Activated T-helper 1 cell treated with anti-CD3 and anti-CD28 coated beads, Interleukin-12 subunit alpha, Interleukin-12 subunit beta, Interleukin-2, Interleukin-4 antibody, amounts not matched to agents 30 ng/mL and 10 ng/mL and 1 ng/mL, durations not matched to agents 14 hours and 24 hours and 36 hours (primary cell): Measurements from ENCODE around the gene SHROOM3. TPM values are rescaled to one million over a fixed set of nuclear protein-coding genes. Genes with fewer than 3 reads are reported as not detected.
"Not testable (repeated sequence)": the region's sequence is repeated elsewhere in the genome, so short reads cannot be mapped to it uniquely, and the experiment has no call there.

Source experiments
- DNase-seq: peaks from one replicate; pipeline ENCODE4 v3.0.0; 2021; ENCODE audit warnings: low spot score
- H3K27ac Mint-ChIP-seq: one replicate; pipeline ENCODE4 v1.8.0; 2021; ENCODE audit warnings: mild to moderate bottlenecking, mixed read lengths
- H3K27me3 Mint-ChIP-seq: one replicate; pipeline ENCODE4 v1.8.0; 2022; ENCODE audit warnings: mild to moderate bottlenecking, moderate library complexity, mixed read lengths; ENCODE audit not compliant: insufficient read depth
- H3K36me3 Mint-ChIP-seq: one replicate; pipeline ENCODE4 v1.8.0; 2021; ENCODE audit warnings: low read depth, mixed read lengths
- H3K4me1 Mint-ChIP-seq: one replicate; pipeline ENCODE4 v1.8.0; 2021; ENCODE audit warnings: low read depth, mixed read lengths
- H3K4me3 Mint-ChIP-seq: one replicate; pipeline ENCODE4 v1.8.0; 2021; ENCODE audit warnings: mild to moderate bottlenecking, moderate library complexity, mixed read lengths
- H3K9me3 Mint-ChIP-seq: one replicate; pipeline ENCODE4 v1.8.0; 2021; ENCODE audit warnings: mixed read lengths
- intact Hi-C: fragments of 100-400 bp; cut with micrococcal nuclease; formaldehyde crosslinking; loops from one replicate; pipeline ENCODE4 v1.15.1; 2024
- total RNA-seq: library from RNA; stranded (reverse); gene quantifications from 2 replicates; pipeline ENCODE4 v1.2.3, GENCODE V29; 2022

SHROOM3 gene
- total RNA-seq, 1 donor from 2014 or later: 0.05 TPM

GRCh38 chr4:76723924-76724323, 288.9 kb downstream of the SHROOM3 start:
- Mint-ChIP-seq H3K36me3 (no peaks in the 10 kb centered on the region), H3K27ac (no peak overlapping the region), H3K4me1 (no peaks in the 10 kb centered on the region), H3K9me3 (no peaks in the 10 kb centered on the region), H3K27me3 (peaks cover 5% of the 10 kb centered on the region), H3K4me3 (no peak overlapping the region)
- DNase-seq: no peak
- intact Hi-C loops: no loop called here

GRCh38 chr4:76725039-76725438, 290.0 kb downstream of the SHROOM3 start:
- Mint-ChIP-seq H3K9me3 (no peaks in the 10 kb centered on the region), H3K4me1 (no peaks in the 10 kb centered on the region), H3K27me3 (peaks cover 5% of the 10 kb centered on the region), H3K36me3 (no peaks in the 10 kb centered on the region), H3K4me3 (no peak overlapping the region), H3K27ac (no peak overlapping the region)
- DNase-seq: no peak
- intact Hi-C loops: no loop called here

- Mint-ChIP-seq H3K9me3 (no peaks in the 10 kb centered on the region), H3K27ac (no peak overlapping the region), H3K36me3 (no peaks in the 10 kb centered on the region), H3K4me3 (no peak overlapping the region), H3K27me3 (peaks cover 5% of the 10 kb centered on the region), H3K4me1 (no peaks in the 10 kb centered on the region)
- intact Hi-C loops: no loop called here
- DNase-seq: no peak
Observed at GRCh38 chr4:76726176-76726575, 291.1 kb downstream of the SHROOM3 start.

- Mint-ChIP-seq H3K4me3 (no peak overlapping the region), H3K27ac (no peak overlapping the region), H3K9me3 (no peaks in the 10 kb centered on the region), H3K36me3 (no peaks in the 10 kb centered on the region), H3K4me1 (no peaks in the 10 kb centered on the region), H3K27me3 (peaks cover 5% of the 10 kb centered on the region)
- DNase-seq: no peak
- intact Hi-C loops: no loop called here
Observed at GRCh38 chr4:76726631-76727030, 291.6 kb downstream of the SHROOM3 start.

GRCh38 chr4:76727934-76728333, 292.9 kb downstream of the SHROOM3 start:
- H3K36me3 Mint-ChIP-seq, H3K27ac Mint-ChIP-seq, H3K4me3 Mint-ChIP-seq, H3K4me1 Mint-ChIP-seq, H3K27me3 Mint-ChIP-seq, H3K9me3 Mint-ChIP-seq, DNase-seq, intact Hi-C loops: not testable (repeated sequence)

GRCh38 chr4:76729460-76729859, 294.4 kb downstream of the SHROOM3 start:
- H3K4me3 Mint-ChIP-seq: no peak overlapping the region

GRCh38 chr4:76729980-76730379, 295.0 kb downstream of the SHROOM3 start:
- intact Hi-C loops: no loop called here
- H3K36me3 Mint-ChIP-seq: no peaks in the 10 kb centered on the region
- H3K27ac Mint-ChIP-seq: no peak overlapping the region
- H3K27me3 Mint-ChIP-seq: peaks cover 5% of the 10 kb centered on the region
- no peaks in the 10 kb centered on the region for H3K4me1 Mint-ChIP-seq
- no peak overlapping the region for H3K4me3 Mint-ChIP-seq
- DNase-seq: no peak
- H3K9me3 Mint-ChIP-seq: no peaks in the 10 kb centered on the region

More at GRCh38 chr4:76729460-76729859, 294.4 kb downstream of the SHROOM3 start:
- no peaks in the 10 kb centered on the region for H3K4me1 Mint-ChIP-seq
- H3K9me3 Mint-ChIP-seq: no peaks in the 10 kb centered on the region
- no peak for DNase-seq
- no peak overlapping the region for H3K27ac Mint-ChIP-seq
- intact Hi-C loops: no loop called here
- peaks cover 5% of the 10 kb centered on the region for H3K27me3 Mint-ChIP-seq
- H3K36me3 Mint-ChIP-seq: no peaks in the 10 kb centered on the region

GRCh38 chr4:76732246-76732645, 297.2 kb downstream of the SHROOM3 start:
- peaks cover 5% of the 10 kb centered on the region for H3K27me3 Mint-ChIP-seq
- no peaks in the 10 kb centered on the region for H3K4me1 Mint-ChIP-seq
- intact Hi-C loops: no loop called here
- H3K4me3 Mint-ChIP-seq: no peak overlapping the region
- H3K27ac Mint-ChIP-seq: no peak overlapping the region
- DNase-seq: no peak
- no peaks in the 10 kb centered on the region for H3K36me3 Mint-ChIP-seq
- H3K9me3 Mint-ChIP-seq: no peaks in the 10 kb centered on the region

GRCh38 chr4:76733068-76733771, 298.2 kb downstream of the SHROOM3 start:
- Mint-ChIP-seq H3K36me3 (no peaks in the 10 kb centered on the region), H3K27me3 (peaks cover 5% of the 10 kb centered on the region), H3K4me1 (peaks cover 4% of the 10 kb centered on the region), H3K27ac (no peak overlapping the region), H3K9me3 (no peaks in the 10 kb centered on the region), H3K4me3 (no peak overlapping the region)
- no peak for DNase-seq
- intact Hi-C loops: no loop called here

GRCh38 chr4:76736414-76736813, 301.4 kb downstream of the SHROOM3 start:
- intact Hi-C loops: no loop called here
- peaks cover 10% of the 10 kb centered on the region for H3K4me1 Mint-ChIP-seq
- H3K27ac Mint-ChIP-seq: no peak overlapping the region
- no peak overlapping the region for H3K4me3 Mint-ChIP-seq
- no peak for DNase-seq
- no peaks in the 10 kb centered on the region for H3K9me3 Mint-ChIP-seq
- H3K27me3 Mint-ChIP-seq: no peaks in the 10 kb centered on the region
- H3K36me3 Mint-ChIP-seq: no peaks in the 10 kb centered on the region

- Mint-ChIP-seq H3K27ac (no peak overlapping the region), H3K9me3 (no peaks in the 10 kb centered on the region), H3K27me3 (no peaks in the 10 kb centered on the region), H3K4me1 (peaks cover 10% of the 10 kb centered on the region), H3K36me3 (no peaks in the 10 kb centered on the region), H3K4me3 (no peak overlapping the region)
- DNase-seq: no peak
- intact Hi-C loops: no loop called here
Observed at GRCh38 chr4:76737180-76737579, 302.2 kb downstream of the SHROOM3 start.

- Mint-ChIP-seq H3K27ac (no peak overlapping the region), H3K36me3 (no peaks in the 10 kb centered on the region), H3K4me1 (peaks cover 10% of the 10 kb centered on the region)
Observed at GRCh38 chr4:76737771-76738085, 302.7 kb downstream of the SHROOM3 start.

GRCh38 chr4:76738086-76738931, 303.3 kb downstream of the SHROOM3 start:
- Mint-ChIP-seq H3K4me3 (no peak overlapping the region), H3K27me3 (no peaks in the 10 kb centered on the region), H3K27ac (no peak overlapping the region), H3K9me3 (no peaks in the 10 kb centered on the region), H3K4me1 (peaks cover 10% of the 10 kb centered on the region), H3K36me3 (no peaks in the 10 kb centered on the region)
- DNase-seq: no peak
- intact Hi-C loops: no loop called here

More at GRCh38 chr4:76737771-76738085, 302.7 kb downstream of the SHROOM3 start:
- H3K4me3 Mint-ChIP-seq: no peak overlapping the region
- H3K9me3 Mint-ChIP-seq: no peaks in the 10 kb centered on the region
- DNase-seq: no peak
- no peaks in the 10 kb centered on the region for H3K27me3 Mint-ChIP-seq
- intact Hi-C loops: no loop called here
